Measurements from ENCODE around the gene SGTA.

DNA sequence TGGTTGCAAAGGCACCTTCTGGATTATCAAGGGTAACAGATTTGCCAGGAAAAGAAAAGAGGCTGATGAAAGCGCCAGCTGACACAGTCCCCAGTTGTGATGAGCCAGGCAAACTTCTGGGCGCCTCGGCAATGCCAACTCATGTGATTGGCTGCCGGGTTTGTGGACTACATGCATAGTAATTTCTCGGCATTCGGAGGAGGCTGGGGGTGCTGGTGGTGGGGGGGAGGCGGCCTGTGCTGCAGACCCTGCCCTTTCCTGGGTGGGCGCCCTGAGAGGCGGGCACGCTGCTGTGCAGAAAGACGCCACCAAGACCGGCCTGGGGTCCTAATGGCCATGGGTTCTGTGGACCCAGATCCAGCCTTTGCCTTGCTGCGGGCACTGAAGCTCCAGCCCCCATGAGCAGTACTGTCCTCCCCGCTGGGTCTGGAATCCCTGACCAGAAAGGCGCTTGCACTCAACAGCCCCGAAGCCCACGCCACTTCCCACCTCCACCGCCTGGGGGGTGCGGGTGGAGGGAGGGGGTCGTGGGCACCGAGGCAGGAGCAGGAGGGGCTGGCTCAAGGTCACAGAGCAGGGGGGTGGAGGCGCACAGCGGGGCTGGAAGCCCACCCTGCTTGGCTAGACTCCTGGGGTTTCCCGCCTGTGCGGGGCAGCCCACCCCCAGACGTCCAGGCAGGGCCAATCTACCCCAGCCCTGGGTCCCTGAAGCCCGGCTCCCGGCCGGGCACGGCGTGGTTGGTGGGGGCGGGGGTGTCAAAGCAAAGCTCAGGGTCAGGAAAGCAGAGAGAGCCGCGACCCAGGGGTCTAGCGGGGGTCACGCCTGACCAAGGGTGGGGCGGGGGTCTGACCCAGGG is 62.9 kb downstream of the SGTA start:
- TF ChIP-seq CTCF (optimal IDR thresholded peaks at IDR 0.05 in 1 of 3, IDR thresholded peaks at IDR 0.05 in 1 of 3, conservative IDR thresholded peaks at IDR 0.05 in 1 of 3; ENCODE audit: extremely low read depth in 1 of 3, insufficient read depth in 2 of 3, low read length in 3 of 3), result no peak
- TF ChIP-seq EZH2 (IDR thresholded peaks at IDR 0.05; ENCODE audit: low read length), result peak; percentile 91

All from keratinocyte (primary cell).